Measurements from ENCODE around the gene TBC1D1.
"Not testable (repeated sequence)": the region's sequence is repeated elsewhere in the genome, so short reads cannot be mapped to it uniquely, and the experiment has no call there.

The TBC1D1 gene

DNA sequence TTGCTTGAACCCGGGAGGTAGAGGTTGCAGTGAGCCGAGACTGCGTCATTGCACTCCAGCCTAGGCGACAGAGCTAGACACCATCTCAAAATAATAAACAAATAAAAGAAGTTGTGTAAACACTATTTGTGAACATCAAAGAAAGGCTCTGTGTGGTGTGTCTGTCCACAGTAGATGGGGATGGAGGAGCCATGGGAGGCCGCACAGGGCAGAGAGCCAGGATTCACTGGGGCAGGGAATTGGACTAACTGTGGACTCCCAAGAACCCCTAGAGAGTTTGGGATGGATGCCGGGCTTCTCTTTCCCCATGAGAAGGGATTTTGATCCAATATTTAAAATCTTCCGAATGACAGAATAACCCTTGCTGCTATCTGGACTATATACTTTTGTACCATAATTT lies 26.5 kb downstream of the TBC1D1 start:
- Histone ChIP-seq H3K4me3 (ENCODE audit: low read depth in 1 of 2, low read length in 1 of 2) (no peak overlapping the region), H3K27ac (no peak overlapping the region), H3K36me3 (peaks cover 30% of the 10 kb centered on the region), H3K4me1 (ENCODE audit: control insufficient read depth in 1 of 2, insufficient read depth in 1 of 2, low read depth in 1 of 2, low read length in 1 of 2) (no peaks in the 10 kb centered on the region), H3K9me3 (no peaks in the 10 kb centered on the region), H3K27me3 (no peaks in the 10 kb centered on the region)
- TF ChIP-seq, protein P1, sequence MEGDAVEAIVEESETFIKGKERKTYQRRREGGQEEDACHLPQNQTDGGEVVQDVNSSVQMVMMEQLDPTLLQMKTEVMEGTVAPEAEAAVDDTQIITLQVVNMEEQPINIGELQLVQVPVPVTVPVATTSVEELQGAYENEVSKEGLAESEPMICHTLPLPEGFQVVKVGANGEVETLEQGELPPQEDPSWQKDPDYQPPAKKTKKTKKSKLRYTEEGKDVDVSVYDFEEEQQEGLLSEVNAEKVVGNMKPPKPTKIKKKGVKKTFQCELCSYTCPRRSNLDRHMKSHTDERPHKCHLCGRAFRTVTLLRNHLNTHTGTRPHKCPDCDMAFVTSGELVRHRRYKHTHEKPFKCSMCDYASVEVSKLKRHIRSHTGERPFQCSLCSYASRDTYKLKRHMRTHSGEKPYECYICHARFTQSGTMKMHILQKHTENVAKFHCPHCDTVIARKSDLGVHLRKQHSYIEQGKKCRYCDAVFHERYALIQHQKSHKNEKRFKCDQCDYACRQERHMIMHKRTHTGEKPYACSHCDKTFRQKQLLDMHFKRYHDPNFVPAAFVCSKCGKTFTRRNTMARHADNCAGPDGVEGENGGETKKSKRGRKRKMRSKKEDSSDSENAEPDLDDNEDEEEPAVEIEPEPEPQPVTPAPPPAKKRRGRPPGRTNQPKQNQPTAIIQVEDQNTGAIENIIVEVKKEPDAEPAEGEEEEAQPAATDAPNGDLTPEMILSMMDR (IDR thresholded peaks at IDR 0.05): no peak

DNA sequence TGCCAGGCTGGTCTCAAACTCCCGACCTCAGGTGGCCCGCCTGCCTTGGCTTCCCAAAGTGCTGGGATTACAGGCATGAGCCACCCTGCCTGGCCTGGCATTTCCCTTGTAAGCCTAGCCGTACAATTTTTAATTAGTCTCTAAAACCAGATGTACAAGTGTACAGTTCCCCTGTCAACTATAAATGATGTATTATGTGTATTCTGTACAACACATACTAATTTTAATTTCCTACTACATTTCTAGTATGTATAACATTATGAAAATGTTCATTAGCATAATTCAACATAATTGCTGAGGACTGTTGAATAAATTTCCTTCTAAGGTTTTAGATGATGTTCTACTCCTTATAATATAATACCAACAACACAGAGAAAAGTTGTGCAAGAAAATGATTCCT lies 27.8 kb downstream of the TBC1D1 start:
- no peaks in the 10 kb centered on the region for H3K4me1 ChIP-seq (ENCODE audit: control insufficient read depth in 1 of 2, insufficient read depth in 1 of 2, low read depth in 1 of 2, low read length in 1 of 2)
- H3K36me3 ChIP-seq: peaks cover 30% of the 10 kb centered on the region
- TF ChIP-seq, protein P1 (IDR thresholded peaks at IDR 0.05): no peak
- H3K4me3 ChIP-seq (ENCODE audit: low read depth in 1 of 2, low read length in 1 of 2): no peak overlapping the region
- H3K27ac ChIP-seq: no peak overlapping the region
- H3K9me3 ChIP-seq: no peaks in the 10 kb centered on the region
- no peaks in the 10 kb centered on the region for H3K27me3 ChIP-seq

DNA sequence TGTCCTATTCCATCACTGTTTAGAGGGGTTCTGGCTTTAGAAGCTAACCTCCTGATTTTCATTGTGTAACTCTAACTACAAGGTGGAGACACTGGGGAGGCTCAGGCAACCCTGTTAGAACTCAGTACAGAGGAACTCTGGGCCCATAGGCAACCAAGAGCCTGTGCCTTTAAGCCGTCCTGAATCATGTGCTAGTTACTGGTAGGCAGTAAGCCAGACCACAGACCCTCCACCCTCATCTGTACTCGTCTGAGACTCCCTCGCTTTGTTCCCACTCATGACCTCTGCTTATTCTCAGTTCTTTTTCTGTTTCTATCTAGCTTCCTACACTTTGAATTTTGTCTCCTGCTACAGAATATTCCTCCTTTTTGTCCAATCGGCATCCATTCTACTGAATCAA lies 31.4 kb downstream of the TBC1D1 start:
- H3K4me1 ChIP-seq (ENCODE audit: control insufficient read depth in 1 of 2, insufficient read depth in 1 of 2, low read depth in 1 of 2, low read length in 1 of 2): peaks cover 0 to 4% of the 10 kb centered on the region in 2 experiments
- peaks cover 19% of the 10 kb centered on the region for H3K36me3 ChIP-seq
- H3K27me3 ChIP-seq: no peaks in the 10 kb centered on the region
- no peaks in the 10 kb centered on the region for H3K9me3 ChIP-seq
- TF ChIP-seq, protein P1 (IDR thresholded peaks at IDR 0.05): no peak
- no peak overlapping the region for H3K4me3 ChIP-seq (ENCODE audit: low read depth in 1 of 2, low read length in 1 of 2)
- H3K27ac ChIP-seq: no peak overlapping the region

DNA sequence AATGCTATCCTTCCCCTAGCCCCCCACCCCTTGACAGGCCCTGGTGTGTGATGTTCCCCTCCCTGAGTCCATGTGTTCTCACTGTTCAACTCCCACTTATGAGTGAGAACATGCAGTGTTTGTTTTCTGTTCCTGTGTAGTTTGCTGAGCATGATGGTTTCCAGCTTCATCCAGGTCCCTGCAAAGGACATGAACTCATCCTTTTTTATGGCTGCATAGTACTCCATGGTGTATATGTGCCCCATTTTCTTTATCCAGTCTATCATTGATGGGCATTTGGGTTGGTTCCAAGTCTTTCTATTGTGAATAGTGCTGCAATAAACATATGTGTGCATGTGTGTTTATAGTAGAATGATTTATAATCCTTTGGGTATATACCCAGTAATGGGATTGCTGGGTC lies 32.2 kb downstream of the TBC1D1 start:
- H3K9me3 ChIP-seq; H3K4me1 ChIP-seq (ENCODE audit: control insufficient read depth in 1 of 2, insufficient read depth in 1 of 2, low read depth in 1 of 2, low read length in 1 of 2); H3K4me3 ChIP-seq (ENCODE audit: low read depth in 1 of 2, low read length in 1 of 2); H3K27ac ChIP-seq; H3K27me3 ChIP-seq: not testable (repeated sequence)
- peaks cover 19% of the 10 kb centered on the region for H3K36me3 ChIP-seq

DNA sequence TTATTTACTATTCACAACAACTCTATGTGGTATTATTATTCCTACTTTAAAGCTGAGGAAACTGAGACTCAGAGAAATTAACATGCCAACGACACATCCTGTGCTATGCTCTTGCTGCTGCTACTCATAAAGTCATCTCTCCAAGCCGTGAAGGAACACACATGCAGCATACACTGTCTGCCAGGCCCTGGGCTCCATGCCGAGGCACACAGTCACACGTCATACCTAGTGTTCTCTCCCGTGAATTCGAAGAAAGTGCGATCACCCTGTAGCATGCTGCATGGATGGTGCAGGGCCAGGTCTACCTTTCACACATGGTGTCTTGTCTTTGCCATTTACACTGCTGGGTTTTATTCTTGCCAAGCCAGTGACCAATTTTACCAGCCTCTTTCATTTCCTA lies 34.1 kb downstream of the TBC1D1 start:
- Histone ChIP-seq H3K4me1 (ENCODE audit: control insufficient read depth in 1 of 2, insufficient read depth in 1 of 2, low read depth in 1 of 2, low read length in 1 of 2) (peaks cover 0 to 4% of the 10 kb centered on the region in 2 experiments), H3K9me3 (no peaks in the 10 kb centered on the region), H3K27me3 (no peaks in the 10 kb centered on the region), H3K4me3 (ENCODE audit: low read depth in 1 of 2, low read length in 1 of 2) (no peak overlapping the region), H3K36me3 (peaks cover 15% of the 10 kb centered on the region), H3K27ac (no peak overlapping the region)
- TF ChIP-seq, protein P1 (IDR thresholded peaks at IDR 0.05): no peak

DNA sequence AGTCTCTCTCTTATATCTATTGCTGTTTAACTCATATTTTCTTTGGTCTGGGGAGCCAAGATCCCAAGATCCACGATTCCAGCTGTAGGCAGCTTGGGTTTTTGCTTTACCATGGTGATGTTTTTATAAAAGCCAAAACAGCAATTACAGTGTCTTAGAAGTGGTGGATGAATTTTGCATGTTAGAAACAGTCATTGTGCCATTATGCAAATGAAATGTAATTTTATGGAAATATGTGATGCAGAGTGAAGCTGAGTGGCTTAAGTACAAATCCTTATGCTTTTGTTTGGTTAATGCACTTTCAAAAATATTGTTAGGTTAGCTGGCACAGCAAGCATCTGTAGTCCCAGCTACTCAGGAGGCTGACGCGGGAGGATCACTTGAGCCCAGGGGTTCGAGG lies 36.5 kb downstream of the TBC1D1 start:
- TF ChIP-seq, protein P1 (IDR thresholded peaks at IDR 0.05): no peak
- Histone ChIP-seq H3K27ac (no peak overlapping the region), H3K9me3 (no peaks in the 10 kb centered on the region), H3K4me1 (ENCODE audit: control insufficient read depth in 1 of 2, insufficient read depth in 1 of 2, low read depth in 1 of 2, low read length in 1 of 2) (peaks cover 0 to 4% of the 10 kb centered on the region in 2 experiments), H3K36me3 (peaks cover 35% of the 10 kb centered on the region), H3K4me3 (ENCODE audit: low read depth in 1 of 2, low read length in 1 of 2) (no peak overlapping the region), H3K27me3 (no peaks in the 10 kb centered on the region)
